ENCODE data around the gene BCKDHB.

GRCh38 chr6:80077067-80077466 is 29.4 kb upstream of the BCKDHB start:
- TF ChIP-seq CTCF (conservative IDR thresholded peaks at IDR 0.05; ENCODE audit: low read depth, low read length) (no peak), EZH2 (IDR thresholded peaks at IDR 0.05; ENCODE audit: borderline replicate concordance, low read depth, low read length, poor library complexity, severe bottlenecking) (no peak)
